A549 treated with Hydrocortisone at 1 μM for 4 hours (cell line): ENCODE data around the gene DAPK2. TPM values are rescaled to one million over a fixed set of nuclear protein-coding genes. Genes with fewer than 3 reads are reported as not detected.

Experiments
- total RNA-seq: library from RNA; stranded (reverse); fragments of 200-300 nt; extraction: Qiagen RNA extraction; gene quantifications from 5 replicates; pipeline ENCODE4 v1.2.3, GENCODE V29; 2022

DAPK2 gene
- total RNA-seq: 3.7 to 4.7 TPM (median 4.1 TPM) in 5 replicates

DNA sequence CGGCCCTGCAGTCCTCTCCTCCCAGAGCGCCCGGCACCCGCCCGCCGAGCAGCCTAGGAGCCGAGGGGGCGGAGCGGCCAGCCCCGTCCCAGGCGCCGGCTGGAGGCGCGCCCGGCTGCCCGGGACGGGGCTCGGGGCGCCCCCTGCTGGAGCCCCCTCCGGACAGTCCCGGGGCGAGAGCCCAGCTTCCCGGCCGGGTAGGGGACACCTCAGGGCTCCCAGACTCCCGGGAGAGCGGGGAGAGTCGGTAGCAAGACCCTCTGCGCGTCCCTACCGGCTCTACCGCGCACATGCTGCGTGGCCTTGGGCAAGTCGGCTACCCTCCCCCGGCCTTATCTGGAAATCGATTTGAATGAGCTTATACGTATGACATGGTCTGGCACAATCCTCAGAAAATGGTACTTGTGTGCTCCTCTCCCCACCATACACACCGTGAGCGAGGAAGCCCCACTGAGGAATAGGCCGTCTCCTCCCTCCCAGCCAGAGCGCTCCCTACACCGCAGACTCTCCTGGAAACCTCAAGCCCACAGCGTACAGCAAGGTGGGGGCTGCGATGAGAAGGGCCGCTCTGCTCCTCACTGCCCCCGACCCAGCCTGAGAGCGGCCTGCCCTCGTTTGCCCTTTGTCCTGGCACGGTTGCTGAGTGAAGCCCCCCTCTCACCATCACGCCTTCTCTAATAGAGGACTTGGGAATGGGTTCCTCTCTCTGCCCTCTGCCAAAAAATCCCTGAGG lies at the start of gene DAPK2:
Gene DAPK2 (minus strand): TSS at position 65 of the 733 bp plus-strand sequence. CDS start 6,224 bp downstream, outside the sequence.

DNA sequence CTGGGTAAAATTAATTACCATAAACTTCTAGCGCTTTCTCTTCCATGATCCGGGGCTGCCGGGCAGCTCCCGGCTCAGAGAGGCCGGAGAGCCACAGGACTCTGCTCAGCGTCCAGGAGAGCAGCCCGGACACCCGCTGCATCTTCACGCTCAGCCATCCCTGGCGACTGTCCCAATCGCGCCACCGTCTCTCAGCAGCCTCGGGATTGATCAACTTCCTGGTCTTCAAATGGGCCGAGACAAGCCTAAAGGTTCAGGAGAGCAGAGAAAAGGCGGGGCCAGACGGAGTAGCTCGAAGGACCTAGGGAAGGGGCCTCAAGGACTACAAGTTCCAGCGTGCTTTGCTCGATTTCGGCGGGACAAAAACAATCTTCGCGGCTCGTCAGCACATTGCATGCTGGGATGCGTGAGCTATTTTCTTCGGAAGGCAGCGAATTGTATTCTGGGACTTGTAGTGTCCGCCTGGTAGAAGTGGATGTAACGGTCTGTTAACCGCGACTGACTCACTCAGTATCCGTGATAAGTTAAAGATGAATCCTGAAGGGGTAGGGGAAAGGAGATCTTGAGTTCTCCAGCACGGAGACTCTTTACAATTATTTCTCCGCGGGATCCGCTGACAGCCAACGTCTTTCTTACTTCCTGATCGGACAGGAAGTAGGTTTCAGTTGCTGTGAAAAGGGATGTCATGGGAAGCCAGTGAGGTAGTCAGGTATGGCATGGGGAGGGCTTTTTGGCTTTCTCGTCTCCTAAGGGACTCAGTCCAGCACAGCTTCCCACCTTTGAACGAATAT lies 47.5 kb upstream of the DAPK2 start, which contains the start of gene CIAO2A:
Gene CIAO2A (minus strand): TSS at position 212 of the 791 bp plus-strand sequence. CDS start 70 bp downstream, at position 142.

Other genes with a start within 250 kb of the DAPK2 start
- gene HERC1, start 212.5 kb downstream of the DAPK2 start, total RNA-seq: 21.1 to 38.9 TPM (median 24.9 TPM) in 5 replicates
- 106 to 154 TPM (median 121 TPM) in 5 replicates for gene CIAO2A, start 47.4 kb upstream of the DAPK2 start, total RNA-seq
- gene SNX1, start 49.5 kb upstream of the DAPK2 start, total RNA-seq: 72.2 to 80.6 TPM (median 78.7 TPM) in 5 replicates
- gene SNX22, start 105.2 kb upstream of the DAPK2 start, total RNA-seq: 0.75 to 1.3 TPM (median 1.3 TPM) in 5 replicates
- gene PPIB, start 116.5 kb upstream of the DAPK2 start, total RNA-seq: 764 to 821 TPM (median 788 TPM) in 5 replicates